ENCODE results near the gene KBTBD4.
"Not testable (repeated sequence)": the region's sequence is repeated elsewhere in the genome, so short reads cannot be mapped to it uniquely, and the experiment has no call there.

The KBTBD4 gene

GRCh38 chr11:47589977-47590861 lies 11.4 kb upstream of the KBTBD4 start:
- DNase-seq: no peak

DNA sequence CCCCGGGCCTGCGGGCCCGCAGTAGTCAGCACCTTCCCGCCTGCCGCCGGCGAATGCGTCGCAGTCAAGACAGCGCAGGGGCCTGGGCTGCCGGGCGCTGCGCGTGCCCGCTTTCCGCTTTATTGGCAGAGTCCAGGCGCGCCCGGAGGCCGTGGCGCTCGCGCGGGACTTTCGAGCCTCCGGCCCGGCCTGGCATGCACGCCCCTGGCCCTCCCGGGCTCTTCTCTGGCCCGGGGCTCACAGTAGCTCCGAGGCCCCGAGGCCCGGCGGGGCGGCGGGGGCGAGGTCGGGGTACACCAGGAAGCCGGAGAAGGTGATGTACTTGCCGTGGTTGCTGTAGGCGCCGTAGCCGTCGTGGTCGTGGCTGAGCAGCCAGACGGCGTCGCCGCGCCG lies 10.8 kb upstream of the KBTBD4 start:
- no peak for DNase-seq

GRCh38 chr11:47589118-47589517 lies 10.3 kb upstream of the KBTBD4 start:
- DNase-seq: no peak

- no peak for DNase-seq
Observed at GRCh38 chr11:47587723-47588326, 9.1 kb upstream of the KBTBD4 start.

GRCh38 chr11:47587039-47587716 lies 8.4 kb upstream of the KBTBD4 start:
- DNase-seq: no peak

- DNase-seq: no peak
Observed at GRCh38 chr11:47586098-47586855, 7.5 kb upstream of the KBTBD4 start, which contains the start of gene FAM180B. Gene FAM180B (plus strand): TSS chr11:47586678. CDS start chr11:47586769, 91 bp downstream.

DNA sequence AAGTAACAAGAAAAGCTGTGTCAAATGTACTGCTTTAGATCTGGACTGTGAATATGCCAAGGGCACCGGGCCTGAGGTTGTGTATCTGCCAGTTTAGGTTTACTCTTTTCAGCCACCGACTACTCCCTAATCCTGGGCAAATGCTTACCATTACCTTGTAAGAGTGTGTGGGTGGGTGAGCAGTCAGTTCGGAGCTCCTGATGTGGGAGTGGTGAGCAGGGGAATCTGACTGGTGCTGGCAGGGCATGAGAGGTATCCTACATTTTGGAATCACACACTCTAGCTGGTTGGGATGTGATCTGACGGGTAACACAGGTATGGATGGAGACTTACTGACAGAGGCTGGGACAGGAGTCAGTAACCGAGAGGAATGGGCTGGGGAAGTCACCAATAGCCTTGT lies 5.1 kb upstream of the KBTBD4 start:
- no peak for DNase-seq

DNA sequence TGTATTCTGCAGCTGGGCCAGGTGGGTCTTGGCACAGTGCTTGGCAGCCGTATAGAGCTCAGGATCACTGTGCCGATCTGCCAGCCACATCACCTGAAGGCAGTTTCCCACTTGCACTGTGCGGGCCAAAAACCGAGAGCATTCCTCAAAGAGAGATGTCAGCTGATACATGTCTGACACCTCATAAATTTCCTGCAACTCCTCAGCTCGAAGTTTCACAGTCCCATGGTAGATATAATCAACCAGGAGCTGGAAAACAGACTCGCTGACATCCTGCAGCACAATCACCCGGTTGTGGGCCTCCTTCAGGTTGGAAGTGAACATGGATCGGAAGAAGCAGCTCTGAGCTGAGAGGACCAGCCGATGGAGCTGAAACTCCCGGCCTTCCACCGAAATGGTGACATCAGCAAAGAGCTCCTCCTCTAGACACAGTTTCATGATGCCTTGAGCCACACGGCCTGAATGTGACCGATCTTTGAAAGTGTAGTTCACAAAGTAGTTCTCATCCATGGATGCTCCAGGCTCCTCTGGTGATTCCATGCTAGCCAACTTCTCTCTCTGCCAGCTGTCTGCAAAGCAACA lies 1.2 kb downstream of the KBTBD4 start:
- no peak for DNase-seq

DNA sequence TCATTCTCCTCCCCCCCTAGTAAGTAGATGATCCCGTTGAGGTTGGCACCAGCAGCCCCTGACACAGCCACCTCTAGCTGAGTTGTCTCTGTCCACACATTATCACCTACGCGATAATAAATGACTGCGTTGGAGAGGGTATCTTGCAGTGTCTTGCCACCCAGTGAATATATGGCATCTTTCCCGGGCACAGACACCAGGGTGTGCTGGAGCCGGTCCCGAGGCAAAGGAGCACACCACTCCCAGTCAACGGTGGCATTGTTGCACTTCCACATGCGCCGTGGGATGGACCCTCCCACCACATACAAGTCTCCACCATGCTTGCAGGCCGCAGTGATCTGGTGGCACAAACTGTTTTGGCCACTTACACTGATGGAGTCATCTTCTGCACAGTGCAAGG lies 5.4 kb downstream of the KBTBD4 start:
- DNase-seq: no peak

GRCh38 chr11:47572715-47573255 lies 6.0 kb downstream of the KBTBD4 start:
- DNase-seq: no peak

GRCh38 chr11:47571895-47572294 lies 6.9 kb downstream of the KBTBD4 start:
- no peak for DNase-seq

- no peak for DNase-seq
Observed at GRCh38 chr11:47571357-47571729, 7.4 kb downstream of the KBTBD4 start.

DNA sequence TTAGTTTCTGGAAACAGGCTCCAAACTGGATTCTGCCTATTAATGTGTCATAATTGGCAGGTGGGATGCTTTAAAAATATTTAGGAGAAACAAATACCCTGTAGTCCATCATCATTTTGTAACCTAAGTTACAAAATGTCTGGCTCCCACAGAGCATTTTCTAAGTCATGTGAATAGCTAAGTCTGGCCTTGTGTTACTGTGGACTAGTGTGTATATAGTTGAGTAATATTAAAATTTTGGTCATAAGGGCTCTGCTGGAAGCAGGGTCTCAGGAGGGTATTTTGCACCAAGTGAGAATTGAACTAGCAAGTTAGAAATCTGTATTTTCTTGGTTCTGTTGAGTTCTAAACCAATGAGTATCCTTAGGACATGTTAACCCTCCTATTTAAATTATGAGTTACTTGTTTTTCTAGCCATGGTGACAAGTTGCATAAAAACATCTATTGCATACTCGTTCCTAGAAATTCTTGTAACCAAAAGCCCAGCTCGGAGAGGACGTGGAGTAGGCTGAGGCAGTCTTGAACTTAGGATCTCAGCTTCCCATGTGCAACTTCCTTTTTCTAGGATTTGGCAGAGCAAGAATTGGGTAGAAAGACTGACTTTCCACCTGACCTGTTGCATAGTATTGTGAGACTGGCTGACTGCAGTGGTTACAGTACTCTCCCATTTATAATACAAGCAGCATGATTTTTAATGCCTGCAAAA lies 8.0 kb downstream of the KBTBD4 start:
- DNase-seq: no peak

- DNase-seq: no peak
Observed at GRCh38 chr11:47569646-47570045, 9.1 kb downstream of the KBTBD4 start.

GRCh38 chr11:47566149-47566698 lies 12.5 kb downstream of the KBTBD4 start:
- no peak for DNase-seq

GRCh38 chr11:47565340-47566148 lies 13.2 kb downstream of the KBTBD4 start, which contains the start of gene PTPMT1:
Gene PTPMT1 (plus strand): TSS chr11:47565599. CDS start chr11:47565623, 24 bp downstream.
- DNase-seq: peak in 3 of 4 experiments; percentile 36 to 52 (median 37)

GRCh38 chr11:47564933-47565339 lies 13.8 kb downstream of the KBTBD4 start:
- DNase-seq: no peak

DNA sequence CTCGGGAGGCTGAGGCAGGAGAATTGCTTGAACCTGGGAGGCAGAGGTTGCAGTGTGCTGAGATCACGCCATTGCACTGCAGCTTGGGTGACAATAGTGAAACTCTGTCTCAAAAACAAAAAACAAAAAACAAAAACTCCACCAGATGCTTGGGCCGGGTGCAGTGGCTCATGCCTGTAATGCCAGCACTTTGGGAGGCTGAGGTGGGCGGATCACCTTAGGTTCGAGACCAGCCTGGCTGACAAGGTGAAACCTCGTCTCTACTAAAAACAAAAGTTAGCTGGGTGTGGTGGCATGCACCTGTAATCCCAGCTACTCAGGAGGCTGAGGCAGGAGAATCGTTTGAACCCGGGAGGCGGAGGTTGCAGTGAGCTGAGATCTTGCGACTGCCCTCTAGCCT lies 14.4 kb downstream of the KBTBD4 start:
- DNase-seq: not testable (repeated sequence)

- not testable (repeated sequence) for DNase-seq
Observed at GRCh38 chr11:47562393-47562792, 16.4 kb downstream of the KBTBD4 start.

- DNase-seq: no peak
Observed at GRCh38 chr11:47560426-47560825, 18.3 kb downstream of the KBTBD4 start.

Measured in activated naive CD4-positive, alpha-beta T cell (primary cell).